Ishikawa (cell line): Measurements from ENCODE around the gene ABLIM2.

Experiments
- CEBPB ChIP-seq: IDR thresholded peaks from 2 replicates; pipeline ENCODE4 v1.6.1; 2012
- CREB1 ChIP-seq: IDR thresholded peaks from 2 replicates; pipeline ENCODE4 v1.6.1; 2012; ENCODE audit warnings: low read depth
- EGR1 ChIP-seq: IDR thresholded peaks from 2 replicates; pipeline ENCODE4 v1.6.1; 2012
- EP300 ChIP-seq: IDR thresholded peaks from 2 replicates; pipeline ENCODE4 v1.6.1; 2012; ENCODE audit warnings: borderline replicate concordance
- FOXM1 ChIP-seq: IDR thresholded peaks from 2 replicates; pipeline ENCODE4 v1.6.1; 2012; ENCODE audit warnings: low read depth, borderline replicate concordance
- MAX ChIP-seq: IDR thresholded peaks from 2 replicates; pipeline ENCODE4 v1.6.1; 2012
- NFIC ChIP-seq: IDR thresholded peaks from 2 replicates; pipeline ENCODE4 v1.6.1; 2012
- RAD21 ChIP-seq: IDR thresholded peaks from 2 replicates; pipeline ENCODE4 v1.6.1; 2012; ENCODE audit warnings: low read depth
- REST ChIP-seq: IDR thresholded peaks from 2 replicates; pipeline ENCODE4 v1.6.1; 2012; ENCODE audit warnings: low read depth, mild to moderate bottlenecking
- TAF1 ChIP-seq: IDR thresholded peaks from 2 replicates; pipeline ENCODE4 v1.6.1; 2012; ENCODE audit warnings: low read depth, mild to moderate bottlenecking
- TCF12 ChIP-seq: IDR thresholded peaks from 2 replicates; pipeline ENCODE4 v1.6.1; 2012; ENCODE audit warnings: low read depth
- TEAD4 ChIP-seq: IDR thresholded peaks from 2 replicates; pipeline ENCODE4 v1.6.1; 2012
- USF1 ChIP-seq: IDR thresholded peaks from 2 replicates; pipeline ENCODE4 v1.6.1; 2012
- YY1 ChIP-seq: IDR thresholded peaks from 2 replicates; pipeline ENCODE4 v1.6.1; 2012; ENCODE audit warnings: low read depth
- ZBTB7A ChIP-seq: IDR thresholded peaks from 2 replicates; pipeline ENCODE4 v1.6.1; 2012; ENCODE audit warnings: low read depth

Gene ABLIM2

GRCh38 chr4:8168832-8169598, 10.4 kb upstream of the ABLIM2 start:
- TF ChIP-seq TCF12 = no peak
- no peak for TF ChIP-seq EGR1
- TF ChIP-seq RAD21 = no peak
- TF ChIP-seq USF1 = no peak
- TF ChIP-seq CEBPB = no peak
- no peak for TF ChIP-seq EP300
- no peak for TF ChIP-seq TEAD4
- no peak for TF ChIP-seq NFIC
- no peak for TF ChIP-seq YY1

GRCh38 chr4:8168232-8168631, 9.6 kb upstream of the ABLIM2 start:
- TF ChIP-seq YY1 (no peak), RAD21 (peak; percentile 17; the same call in 1 of the 2 replicates)

GRCh38 chr4:8167815-8168214, 9.2 kb upstream of the ABLIM2 start:
- no peak for TF ChIP-seq ZBTB7A
- no peak for TF ChIP-seq FOXM1
- no peak for TF ChIP-seq NFIC
- TF ChIP-seq USF1 = no peak
- no peak for TF ChIP-seq REST
- TF ChIP-seq YY1 = no peak
- TF ChIP-seq TEAD4 = no peak
- no peak for TF ChIP-seq EP300
- no peak for TF ChIP-seq TAF1
- no peak for TF ChIP-seq EGR1
- no peak for TF ChIP-seq CREB1
- no peak for TF ChIP-seq TCF12
- TF ChIP-seq MAX = no peak
- TF ChIP-seq CEBPB = no peak
- TF ChIP-seq RAD21 = no peak

GRCh38 chr4:8167291-8167690, 8.7 kb upstream of the ABLIM2 start:
- TF ChIP-seq MAX (no peak), EP300 (no peak), EGR1 (no peak), NFIC (no peak), ZBTB7A (no peak), REST (no peak), USF1 (no peak)

- no peak for TF ChIP-seq MAX
- no peak for TF ChIP-seq EGR1
- TF ChIP-seq FOXM1 = no peak
- no peak for TF ChIP-seq TAF1
These were observed 6.8 kb upstream of the ABLIM2 start for GRCh38 chr4:8165374-8165896.

- no peak for TF ChIP-seq TEAD4
- TF ChIP-seq MAX = no peak
- no peak for TF ChIP-seq FOXM1
- no peak for TF ChIP-seq USF1
- TF ChIP-seq ZBTB7A = no peak
- no peak for TF ChIP-seq NFIC
- no peak for TF ChIP-seq RAD21
- TF ChIP-seq REST = no peak
- TF ChIP-seq TCF12 = no peak
- no peak for TF ChIP-seq EP300
- no peak for TF ChIP-seq CREB1
These were observed 6.1 kb upstream of the ABLIM2 start for GRCh38 chr4:8164687-8165086.
